LNCAP (cell line): Measurements from ENCODE around the gene KRTAP1-3.
"Not testable (repeated sequence)": the region's sequence is repeated elsewhere in the genome, so short reads cannot be mapped to it uniquely, and the experiment has no call there.

Source experiments
- TF ChIP-seq, protein P1 (sequence below): fragments of 450-650 bp; IDR thresholded peaks from 2 replicates; pipeline ENCODE4 v1.5.1; 2017; ENCODE audit warnings: mild to moderate bottlenecking

KRTAP1-3 gene

DNA sequence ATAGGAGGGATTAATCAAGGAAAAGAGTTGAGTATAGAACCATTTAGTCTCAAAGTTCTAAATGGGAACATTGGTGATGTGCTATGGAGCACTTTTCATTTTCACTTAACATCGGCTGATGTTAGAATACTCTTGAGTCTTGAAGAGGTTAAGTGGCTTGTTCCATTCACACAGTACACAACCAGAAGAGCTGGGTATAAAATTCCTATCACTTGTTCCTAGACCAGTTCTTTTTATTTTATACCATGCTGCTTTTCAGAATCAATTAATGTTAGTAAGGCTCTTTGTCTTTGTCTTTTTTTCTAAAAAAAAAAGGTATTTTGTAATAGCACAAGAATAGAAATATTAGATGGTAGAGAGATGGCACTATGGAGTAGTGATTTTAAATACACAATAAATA lies 8.3 kb upstream of the KRTAP1-3 start:
- TF ChIP-seq, protein P1, sequence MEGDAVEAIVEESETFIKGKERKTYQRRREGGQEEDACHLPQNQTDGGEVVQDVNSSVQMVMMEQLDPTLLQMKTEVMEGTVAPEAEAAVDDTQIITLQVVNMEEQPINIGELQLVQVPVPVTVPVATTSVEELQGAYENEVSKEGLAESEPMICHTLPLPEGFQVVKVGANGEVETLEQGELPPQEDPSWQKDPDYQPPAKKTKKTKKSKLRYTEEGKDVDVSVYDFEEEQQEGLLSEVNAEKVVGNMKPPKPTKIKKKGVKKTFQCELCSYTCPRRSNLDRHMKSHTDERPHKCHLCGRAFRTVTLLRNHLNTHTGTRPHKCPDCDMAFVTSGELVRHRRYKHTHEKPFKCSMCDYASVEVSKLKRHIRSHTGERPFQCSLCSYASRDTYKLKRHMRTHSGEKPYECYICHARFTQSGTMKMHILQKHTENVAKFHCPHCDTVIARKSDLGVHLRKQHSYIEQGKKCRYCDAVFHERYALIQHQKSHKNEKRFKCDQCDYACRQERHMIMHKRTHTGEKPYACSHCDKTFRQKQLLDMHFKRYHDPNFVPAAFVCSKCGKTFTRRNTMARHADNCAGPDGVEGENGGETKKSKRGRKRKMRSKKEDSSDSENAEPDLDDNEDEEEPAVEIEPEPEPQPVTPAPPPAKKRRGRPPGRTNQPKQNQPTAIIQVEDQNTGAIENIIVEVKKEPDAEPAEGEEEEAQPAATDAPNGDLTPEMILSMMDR = no peak

DNA sequence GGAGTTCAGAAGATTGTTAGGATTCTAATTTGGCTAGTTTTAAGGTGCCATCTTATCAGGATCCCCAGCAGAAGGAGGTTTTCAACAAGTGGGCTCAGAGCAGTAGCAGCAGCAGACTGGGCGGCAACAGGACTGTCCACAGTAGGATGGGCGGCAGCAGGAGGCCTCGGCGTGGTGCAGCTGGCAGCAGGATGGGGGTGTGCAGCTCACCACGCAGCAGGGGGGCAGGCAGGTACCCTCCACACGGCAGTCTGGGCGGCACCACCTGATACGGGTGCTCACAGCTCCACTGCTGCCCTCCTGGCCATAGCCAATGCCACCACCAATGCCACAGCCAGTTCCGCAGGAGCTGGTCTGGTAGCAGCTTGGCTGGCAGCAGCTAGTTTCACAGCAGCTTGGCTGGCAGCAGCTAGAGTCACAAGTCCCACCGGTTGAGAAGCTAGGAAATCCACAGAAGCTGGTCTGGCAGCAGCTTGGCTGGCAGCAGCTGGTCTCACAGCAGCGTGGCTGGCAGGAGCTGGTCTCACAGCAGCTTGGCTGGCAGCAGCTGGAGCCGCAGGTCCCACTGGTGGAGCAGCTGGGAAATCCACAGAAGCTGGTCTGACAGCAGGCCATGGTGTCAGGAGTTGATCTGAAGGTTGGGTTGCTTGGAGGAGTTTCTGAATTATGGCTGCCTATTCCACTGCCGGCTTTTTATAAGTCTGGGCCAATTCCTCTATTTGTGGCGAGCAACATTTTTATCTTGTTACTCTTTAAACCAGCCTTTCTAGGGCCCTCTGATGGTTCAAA lies 6.3 kb upstream of the KRTAP1-3 start, which contains the start of gene KRTAP1-1:
Gene KRTAP1-1, minus strand, starts transcription at position 668 of the 789 bp plus-strand sequence. Its CDS starts 53 bp downstream, at position 615.
- TF ChIP-seq, protein P1 = not testable (repeated sequence)

DNA sequence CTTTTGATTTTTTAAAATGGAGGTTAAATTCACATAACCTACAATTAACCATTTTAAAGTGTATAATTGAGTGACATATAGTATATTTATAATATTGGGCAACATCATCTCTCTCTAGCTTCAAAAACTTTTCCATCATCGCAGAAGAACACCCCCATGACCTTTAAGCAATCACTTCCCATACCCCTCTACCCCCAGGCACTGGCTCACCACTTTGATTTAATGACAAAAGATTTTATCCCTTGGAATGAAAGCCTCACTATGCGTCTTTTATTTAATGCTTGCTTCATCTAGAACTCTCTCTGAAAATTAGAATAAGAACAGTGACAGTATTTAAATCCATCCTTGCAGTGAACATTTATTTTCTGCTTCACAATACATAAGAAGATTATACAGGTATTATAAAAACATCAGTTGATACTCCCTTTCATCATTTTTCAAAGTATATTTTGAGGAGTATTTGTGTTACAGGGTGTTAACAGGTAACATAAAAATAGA lies 3.2 kb upstream of the KRTAP1-3 start:
- TF ChIP-seq, protein P1 = no peak

DNA sequence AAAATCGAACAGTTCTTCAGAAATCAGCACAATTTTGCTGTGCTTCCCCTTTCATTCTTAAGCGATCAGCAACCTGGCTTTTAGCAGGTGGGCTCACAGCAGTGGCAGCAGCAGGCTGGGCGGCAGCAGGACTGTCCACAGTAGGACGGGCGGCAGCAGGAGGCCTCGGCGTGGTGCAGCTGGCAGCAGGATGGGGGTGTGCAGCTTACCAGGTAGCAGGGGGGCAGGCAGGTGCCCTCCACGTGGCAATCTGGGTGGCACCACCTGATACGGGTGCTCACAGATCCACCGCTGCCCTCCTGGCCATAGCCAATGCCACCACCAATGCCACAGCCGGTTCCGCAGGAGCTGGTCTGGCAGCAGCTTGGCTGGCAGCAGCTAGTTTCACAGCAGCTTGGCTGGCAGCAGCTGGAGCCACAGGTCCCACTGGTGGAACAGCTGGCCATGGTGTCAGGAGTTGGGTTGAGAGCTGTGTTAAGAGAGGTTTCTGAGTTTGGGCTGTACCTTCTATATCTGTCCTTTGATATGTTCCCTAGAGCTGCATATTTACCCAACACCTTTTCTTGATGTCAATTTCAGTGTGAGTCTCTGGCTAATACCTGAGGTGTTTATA lies 4.9 kb downstream of the KRTAP1-3 start, which contains the start of gene KRTAP1-4:
Gene KRTAP1-4, minus strand, starts transcription at position 563 of the 613 bp plus-strand sequence. Its CDS starts 117 bp downstream, at position 446.
- TF ChIP-seq, protein P1 = no peak

DNA sequence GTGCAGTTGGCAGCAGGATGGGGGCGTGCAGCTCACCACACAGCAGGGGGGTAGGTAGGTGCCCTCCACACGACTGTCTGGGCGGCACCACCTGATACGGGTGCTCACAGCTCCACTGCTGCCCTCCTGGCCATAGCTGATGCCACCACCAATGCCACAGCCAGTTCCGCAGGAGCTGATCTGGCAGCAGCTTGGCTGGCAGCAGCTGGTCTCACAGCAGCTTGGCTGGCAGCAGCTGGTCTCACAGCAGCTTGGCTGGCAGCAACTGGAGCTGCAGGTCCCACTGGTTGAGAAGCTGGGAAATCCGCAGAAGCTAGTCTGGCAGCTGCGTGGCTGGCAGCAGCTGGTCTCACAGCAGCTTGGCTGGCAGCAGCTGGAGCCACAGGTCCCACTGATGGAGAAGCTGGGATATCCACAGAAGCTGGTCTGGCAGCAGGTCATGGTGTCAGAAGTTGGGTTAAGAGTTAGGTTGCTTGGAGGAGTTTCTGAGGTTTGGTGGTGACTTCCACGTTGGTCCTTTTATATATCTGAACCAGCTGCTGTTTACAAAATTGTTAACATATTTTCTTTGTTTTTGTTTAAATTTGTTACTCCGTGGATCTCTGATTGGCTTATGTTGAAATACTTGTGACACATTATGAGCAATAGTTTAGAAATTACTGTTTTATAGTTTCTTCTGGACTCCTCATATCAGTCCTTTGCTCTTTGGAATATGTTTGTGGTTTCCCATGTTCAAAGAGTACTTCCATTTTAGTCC lies 7.8 kb downstream of the KRTAP1-3 start, which contains the start of gene KRTAP1-5:
Gene KRTAP1-5, minus strand, starts transcription at position 494 of the 757 bp plus-strand sequence. Its CDS starts 53 bp downstream, at position 441.
- TF ChIP-seq, protein P1 = no peak

DNA sequence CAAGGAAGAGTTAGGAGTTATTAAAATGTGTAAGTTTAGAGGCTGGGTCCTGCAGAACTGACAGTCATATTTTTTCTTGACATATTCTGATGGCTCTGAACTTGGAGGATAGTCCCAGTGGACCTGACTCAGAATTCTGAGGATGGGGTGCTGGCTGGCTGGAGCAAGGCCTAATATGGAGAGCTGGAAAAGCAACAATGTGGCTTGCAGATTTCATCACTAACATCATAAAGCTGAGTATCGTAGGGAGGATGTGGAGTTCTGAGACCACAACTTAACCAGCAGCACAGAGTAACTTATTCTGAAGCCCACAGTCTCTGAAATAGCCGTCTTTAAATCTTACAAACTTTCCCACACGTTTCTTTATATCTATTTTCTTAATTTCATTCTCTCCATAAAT lies 10.0 kb downstream of the KRTAP1-3 start:
- TF ChIP-seq, protein P1 = no peak

DNA sequence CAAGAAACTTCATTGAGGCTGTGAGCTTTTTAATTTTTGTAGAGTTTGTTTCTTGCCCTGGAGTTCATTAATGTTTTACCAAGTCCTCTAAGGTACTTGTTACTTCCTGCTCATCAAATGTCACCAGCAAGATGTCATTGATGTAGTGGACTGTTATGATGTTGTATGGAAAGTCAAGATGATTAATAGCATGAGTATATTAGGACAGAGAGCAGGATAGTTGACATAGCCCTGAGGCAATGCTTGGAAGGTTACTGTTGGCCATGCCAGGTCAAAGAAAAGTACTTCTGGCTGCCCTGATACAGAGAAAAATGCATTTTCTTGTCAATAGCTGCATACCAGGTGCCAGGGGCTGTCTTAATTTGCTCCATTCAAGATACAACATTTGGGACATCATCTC lies 14.3 kb downstream of the KRTAP1-3 start:
- TF ChIP-seq, protein P1 = no peak
